Measurements from ENCODE around the gene LRRIQ4. TPM values are rescaled to one million over a fixed set of nuclear protein-coding genes. Genes with fewer than 3 reads are reported as not detected.
A peak's percentile ranks its signal among the peaks of the same experiment; 100 is the strongest.

LRRIQ4 gene
- total RNA-seq, 1 experiment from 2014 or later: not detected

DNA sequence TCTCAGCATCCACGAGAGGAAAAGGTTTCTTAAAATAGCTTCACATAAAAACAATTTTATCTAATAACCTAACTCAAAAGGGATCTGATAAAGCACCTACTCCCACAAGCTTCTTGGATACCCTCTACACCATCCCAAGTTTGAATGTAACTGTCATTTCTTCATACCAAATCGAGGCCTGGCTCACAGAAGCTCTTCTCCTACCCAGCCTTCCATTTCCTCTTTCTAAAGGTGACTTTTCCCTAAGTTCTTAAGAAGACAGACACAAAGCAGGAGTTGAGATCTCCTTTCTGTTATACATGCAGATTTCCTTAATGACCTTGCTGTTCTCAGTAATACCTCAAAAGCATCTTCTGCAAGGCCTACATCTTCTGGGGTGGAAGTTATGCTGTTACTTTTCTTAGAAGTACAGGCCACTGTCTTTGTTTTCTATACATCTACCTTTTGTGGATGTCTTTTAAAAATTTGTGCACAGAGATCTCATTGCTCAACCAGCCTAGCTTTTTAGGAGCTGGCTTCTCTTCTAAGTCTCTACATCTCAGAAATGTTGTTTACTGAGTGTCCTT is 3.4 kb upstream of the LRRIQ4 start:
- no peak for DNase-seq (ENCODE audit: low read depth)

DNA sequence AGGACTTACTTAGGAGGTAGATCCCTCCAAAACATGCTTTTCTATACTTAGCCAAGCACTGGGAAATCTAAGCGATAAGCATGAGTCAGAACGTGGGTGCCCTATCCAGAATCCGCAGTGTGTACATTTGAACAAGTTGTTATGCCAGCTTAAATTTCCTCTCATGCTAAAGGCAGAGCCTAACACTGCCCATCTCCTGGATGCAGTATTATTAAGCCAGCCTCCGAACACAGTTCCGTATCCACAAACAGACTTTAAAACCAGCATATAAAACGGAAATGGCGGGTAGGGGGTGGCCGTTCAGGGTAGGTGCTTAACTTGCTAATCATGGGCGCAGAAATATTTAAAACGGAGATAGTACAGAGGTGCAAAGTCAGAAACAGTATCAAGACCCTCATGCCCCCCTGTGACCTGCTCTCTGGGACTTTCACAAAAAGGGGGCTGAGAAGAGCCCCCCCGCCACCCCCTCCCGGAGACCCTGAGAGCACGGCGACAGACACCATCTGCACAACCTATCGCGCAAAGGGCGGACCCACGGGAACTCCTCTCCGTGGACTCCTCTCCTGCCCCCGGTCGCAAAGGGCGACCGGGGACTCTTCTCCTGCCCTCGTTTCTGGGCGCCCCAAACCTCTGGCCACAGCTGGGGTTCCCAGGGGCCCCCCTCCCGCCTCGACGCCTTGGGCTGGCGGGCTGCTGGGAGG is 889 bp upstream of the LRRIQ4 start:
- peak; percentile 78 for DNase-seq (ENCODE audit: low read depth)

DNA sequence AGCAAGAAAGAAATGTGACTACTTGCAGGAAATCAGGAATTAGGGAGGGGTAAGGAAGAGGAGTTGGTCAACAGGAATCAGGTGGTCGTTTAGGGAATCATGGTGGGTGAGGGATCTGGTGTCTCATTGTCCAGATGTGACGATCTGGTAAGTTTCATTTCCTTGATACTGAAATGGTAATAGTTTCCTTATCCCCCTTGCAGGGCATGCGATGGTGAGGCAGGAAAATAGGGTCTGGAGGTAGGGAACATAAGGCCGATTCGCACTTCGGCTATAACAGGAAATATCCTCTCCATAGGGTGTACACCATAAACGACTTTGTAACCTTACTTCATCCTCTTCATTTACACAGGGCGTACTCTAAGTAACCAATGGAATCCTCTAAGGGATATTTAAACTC is 608 bp downstream of the LRRIQ4 start:
- peak; percentile 4 for DNase-seq (ENCODE audit: low read depth)

DNA sequence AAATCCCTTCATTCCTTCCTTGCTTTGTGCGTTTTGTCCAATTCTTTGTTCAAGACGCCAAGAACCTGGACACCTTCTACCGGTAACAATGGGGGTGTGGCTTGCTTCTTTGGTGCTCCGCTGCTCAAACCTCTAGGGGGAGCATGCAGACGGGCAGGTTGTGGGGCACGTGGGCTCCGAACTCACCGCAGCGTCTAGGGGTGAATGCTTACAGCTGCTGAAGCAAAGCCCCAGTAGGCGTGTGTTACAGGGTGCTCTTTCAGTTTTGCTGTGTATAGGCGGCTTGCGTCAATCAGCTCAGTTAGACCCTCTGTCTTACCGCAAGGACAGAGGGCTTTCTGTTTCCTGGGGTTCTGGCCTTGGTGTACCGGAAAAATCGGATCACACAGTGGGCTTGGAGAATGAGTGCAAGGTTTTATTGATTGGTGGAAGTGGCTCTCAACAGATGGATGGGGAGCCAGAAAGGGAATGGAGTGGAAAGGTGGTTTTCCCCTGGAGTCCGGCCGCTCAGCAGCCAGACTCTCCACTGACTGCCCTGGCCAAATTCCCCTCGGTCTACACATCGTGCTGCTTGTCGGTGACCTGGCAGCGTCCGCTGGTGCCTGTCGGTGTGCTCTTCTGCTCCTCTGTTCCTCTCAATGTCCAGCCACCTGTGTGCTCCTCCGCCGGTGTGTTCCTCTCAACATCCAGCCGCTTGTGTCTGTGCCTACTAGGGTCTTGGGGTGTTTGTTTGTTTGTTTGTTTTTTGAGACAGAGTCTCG is 1.3 kb downstream of the LRRIQ4 start:
- peak; percentile 49 for DNase-seq (ENCODE audit: low read depth)

DNA sequence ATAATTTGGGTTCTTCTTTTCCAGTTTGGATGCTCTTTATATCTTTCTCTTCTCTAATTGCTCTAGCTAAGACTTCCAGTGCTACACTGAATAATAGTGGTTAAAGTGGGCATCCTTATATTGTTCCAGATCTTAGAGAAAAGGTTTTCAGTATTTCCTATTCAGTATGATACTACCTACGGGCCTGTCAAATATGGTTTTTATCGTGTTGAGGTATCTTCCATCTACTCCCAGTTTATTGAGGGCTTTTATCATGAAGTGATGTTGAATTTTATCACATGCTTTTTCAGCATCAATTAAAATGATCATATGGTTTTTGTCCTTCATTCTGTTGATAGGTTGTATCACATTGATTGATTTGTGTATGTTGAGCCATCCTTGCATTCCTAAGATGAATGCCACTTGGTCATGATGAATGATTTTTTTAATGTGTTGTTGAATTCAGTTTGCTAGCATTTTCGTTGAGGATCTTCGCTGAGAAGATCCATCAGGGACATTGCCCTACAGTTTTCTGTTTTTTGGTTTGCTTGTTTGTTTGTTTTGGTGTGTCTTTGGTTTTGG is 3.0 kb downstream of the LRRIQ4 start:
- DNase-seq (ENCODE audit: low read depth): no peak

DNA sequence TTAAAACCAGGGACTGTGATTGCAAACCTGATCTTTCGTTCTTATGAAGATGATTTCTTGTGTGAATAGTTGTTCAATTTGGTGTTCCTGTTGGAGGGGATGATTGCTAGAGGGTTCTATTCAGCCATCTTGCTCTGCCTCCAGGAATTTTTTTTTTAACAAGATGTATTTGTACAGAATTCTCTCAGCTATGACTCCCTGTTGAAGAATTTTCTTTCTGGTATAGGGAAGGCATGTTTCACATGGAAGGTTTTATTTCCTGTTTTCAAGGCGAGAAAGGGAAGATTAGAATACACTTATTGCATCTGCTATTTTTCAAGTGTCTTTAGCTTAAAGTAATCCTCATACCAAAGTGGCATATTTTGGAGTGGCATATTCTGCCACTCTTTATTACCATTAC is 5.6 kb downstream of the LRRIQ4 start:
- DNase-seq (ENCODE audit: low read depth): no peak

DNA sequence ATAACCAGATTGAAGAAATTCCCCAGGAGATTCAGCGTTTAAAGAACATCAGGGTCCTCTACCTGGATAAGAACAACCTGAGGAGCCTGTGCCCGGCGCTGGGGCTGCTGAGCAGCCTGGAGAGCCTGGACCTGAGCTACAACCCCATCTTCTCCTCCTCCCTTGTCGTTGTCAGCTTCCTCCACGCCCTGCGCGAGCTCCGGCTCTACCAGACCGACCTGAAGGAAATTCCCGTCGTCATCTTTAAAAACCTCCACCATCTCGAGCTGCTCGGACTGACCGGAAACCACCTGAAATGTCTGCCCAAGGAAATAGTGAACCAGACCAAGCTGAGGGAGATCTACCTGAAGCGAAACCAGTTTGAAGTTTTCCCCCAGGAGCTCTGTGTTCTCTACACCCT is 9.4 kb downstream of the LRRIQ4 start:
- DNase-seq (ENCODE audit: low read depth): no peak

DNA sequence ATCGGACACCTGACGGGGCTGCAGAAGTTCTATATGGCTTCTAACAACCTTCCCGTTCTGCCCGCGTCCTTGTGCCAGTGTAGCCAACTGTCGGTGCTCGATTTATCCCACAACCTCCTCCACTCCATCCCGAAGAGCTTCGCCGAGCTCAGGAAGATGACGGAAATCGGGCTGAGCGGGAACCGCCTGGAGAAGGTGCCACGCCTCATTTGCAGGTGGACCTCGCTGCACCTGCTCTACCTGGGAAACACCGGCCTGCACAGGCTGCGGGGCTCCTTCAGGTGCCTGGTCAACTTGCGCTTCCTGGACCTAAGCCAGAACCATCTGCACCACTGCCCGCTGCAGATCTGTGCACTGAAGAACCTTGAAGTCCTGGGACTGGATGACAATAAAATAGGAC is 9.9 kb downstream of the LRRIQ4 start:
- no peak for DNase-seq (ENCODE audit: low read depth)

DNA sequence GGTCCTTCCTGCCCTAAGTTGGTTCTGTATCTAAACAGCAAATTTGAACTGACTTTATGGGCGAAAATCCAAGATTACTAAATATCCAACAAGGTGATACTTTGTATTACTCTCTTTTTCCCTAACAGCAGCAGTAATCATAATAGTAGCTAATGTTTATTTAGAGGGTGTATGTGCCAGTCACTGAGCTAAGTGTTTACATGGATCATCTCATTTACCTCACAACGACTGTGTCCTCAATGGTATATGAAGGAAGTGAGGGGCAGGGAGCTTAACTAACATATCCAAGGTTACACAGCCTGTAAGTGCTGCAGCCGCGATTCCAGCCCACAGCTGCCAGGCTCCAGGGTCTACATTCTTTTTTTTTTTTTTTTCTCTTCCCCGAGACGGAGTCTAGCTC is 10.3 kb downstream of the LRRIQ4 start:
- no peak for DNase-seq (ENCODE audit: low read depth)

DNA sequence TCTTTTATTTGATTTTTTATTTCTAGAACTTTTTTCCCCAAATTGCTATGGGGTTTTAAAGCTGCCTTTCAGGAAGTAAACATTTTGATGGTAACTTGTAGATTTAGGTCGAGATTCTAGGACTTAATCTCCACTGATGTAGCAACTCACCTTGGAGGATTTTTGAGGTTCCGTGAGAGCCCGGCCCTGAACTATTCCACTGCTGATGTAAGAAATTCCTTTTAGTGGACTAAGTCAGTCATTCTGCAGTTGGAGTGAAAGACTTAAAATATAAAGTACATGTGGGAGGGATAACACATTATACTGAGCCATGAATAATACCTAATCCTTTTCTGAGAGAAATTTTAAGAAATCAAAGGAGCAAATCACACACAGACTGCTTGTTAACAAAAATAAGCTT is 12.6 kb downstream of the LRRIQ4 start:
- DNase-seq (ENCODE audit: low read depth): no peak

DNA sequence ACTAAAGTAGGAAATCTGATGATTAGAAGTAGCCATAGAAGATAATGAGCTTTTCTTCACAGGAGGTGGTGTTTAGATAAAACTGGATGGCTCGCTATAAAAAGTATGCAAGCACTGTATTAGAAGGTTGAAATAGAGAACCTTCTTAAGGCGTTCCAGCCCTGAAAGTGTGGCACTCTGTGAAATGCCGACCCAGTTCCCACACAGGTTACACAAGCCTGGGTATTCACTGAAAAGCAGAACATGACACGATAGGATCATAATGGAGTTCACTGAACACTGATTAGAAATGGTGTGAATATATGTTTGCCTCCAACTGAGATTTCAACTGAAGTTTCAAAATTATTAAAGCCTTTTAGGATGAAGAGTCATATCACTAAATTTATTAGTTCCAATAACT is 15.0 kb downstream of the LRRIQ4 start:
- no peak for DNase-seq (ENCODE audit: low read depth)

DNA sequence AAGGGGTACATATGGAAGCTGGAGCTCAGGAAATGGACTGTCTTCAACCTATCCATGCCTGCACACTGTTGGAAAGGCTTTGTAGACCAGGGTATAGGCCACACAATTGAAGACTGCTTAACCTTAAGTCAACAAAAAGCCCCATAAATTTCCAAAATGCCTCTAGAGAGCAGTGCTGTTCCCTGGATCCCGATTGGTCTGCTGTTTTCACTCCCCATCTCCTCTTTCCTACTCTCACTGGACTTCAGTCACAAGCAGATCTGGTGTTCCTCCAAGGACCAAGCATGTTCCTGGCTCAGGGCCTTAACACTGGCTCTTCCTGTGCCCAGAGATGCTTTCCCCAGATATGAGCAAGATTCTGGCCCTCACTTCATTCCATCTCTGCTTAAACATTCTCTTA is 22.9 kb downstream of the LRRIQ4 start:
- no peak for DNase-seq (ENCODE audit: low read depth)

DNA sequence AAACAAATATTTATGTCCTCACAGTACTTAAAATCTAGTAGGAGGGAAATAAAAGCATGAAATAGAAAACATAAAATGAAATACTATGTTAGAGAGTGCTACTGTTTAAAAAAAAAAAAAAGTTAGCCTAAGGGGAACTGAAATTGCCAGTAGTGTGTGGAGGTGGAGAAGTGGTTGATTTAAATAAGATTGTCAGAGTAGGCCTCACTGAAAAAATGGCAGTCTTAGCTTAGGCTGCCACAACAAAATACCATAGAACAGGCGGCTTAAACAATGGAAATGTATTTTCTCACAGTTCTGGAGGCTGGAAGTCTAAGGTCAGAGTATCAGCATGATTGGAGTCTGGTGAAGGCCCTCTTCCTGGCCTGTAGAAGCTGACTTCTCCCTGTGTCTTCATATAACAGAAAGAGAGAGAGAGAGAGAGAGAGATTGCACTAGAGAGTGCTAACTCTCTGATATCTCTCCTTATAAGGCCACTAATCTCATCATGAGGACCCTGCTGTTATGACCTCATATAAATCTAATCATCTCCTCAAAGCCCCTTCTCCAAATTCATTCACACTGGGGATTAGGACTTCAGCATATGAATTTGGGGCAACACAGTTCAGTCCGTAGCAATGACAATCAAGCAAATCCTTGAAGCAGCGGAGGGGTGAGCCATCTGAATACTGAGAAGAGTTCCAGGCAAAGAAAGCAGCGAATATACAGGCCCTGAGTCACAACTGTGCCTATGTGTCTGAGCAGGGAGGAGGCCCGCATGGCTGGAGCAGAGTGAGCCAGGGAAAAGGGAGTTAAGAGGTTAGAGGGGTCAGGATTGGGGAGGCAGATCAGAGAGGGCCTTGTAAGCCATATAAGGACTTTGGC is 23.6 kb downstream of the LRRIQ4 start:
- DNase-seq (ENCODE audit: low read depth): no peak

DNA sequence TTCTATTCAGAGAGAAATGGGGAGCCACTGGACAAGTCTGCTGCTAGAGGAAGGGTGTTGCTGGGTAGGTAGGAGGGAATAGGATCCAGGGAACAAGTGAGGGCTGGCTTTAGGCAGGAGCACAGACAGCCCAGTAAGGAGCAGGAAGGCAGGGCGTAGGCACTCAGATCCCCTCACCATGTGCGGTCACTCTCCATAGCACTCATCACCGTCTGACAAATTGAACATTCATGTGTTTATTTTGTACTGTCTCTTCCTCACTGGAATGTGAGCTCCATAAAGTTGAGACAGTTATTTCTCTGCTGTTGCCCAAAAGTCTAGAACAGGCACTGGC is 24.2 kb downstream of the LRRIQ4 start:
- DNase-seq (ENCODE audit: low read depth): no peak

DNA sequence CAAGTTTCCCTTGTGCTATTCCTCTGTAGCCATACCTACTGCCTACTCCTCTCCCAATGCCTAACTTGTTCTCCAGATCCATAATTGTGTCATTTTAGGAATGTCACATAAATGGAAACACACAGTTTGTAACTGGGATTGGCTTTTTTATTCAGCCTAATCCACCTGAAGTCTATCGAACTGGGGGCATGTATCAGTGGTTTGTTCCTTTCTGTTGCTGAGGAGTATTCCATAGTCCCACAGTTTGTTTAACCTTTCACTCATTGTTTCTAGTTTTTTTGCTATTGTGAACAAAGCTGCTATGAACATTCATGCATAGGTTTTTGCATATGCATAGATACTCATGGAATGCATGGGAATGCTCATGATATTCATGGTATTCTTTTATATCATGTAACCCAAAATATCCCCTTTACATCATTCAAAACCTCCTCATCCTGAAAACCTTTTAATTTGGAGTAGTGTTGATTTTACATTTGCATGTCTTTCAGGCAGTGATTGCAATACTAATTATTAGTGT is 25.9 kb downstream of the LRRIQ4 start:
- no peak for DNase-seq (ENCODE audit: low read depth)

DNA sequence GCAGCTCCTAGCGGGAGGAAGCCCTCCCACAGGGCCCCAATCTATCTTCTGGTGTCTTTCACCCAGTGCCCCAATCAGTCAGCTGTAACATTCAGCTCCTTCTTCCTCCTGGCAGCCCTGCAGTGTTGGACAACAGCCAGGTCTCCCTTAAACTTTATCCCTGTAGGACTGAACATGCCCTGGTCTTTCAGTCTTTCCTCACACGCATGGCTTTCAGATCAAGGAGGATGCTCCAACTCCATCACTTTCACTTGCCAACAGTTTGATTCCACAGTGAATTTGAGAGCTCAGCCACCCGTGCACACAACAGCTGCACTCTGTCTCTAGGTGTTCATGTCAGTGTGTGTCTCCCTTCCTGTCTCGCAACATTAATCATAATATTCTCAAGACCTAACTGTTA is 28.5 kb downstream of the LRRIQ4 start:
- DNase-seq (ENCODE audit: low read depth): no peak

DNA sequence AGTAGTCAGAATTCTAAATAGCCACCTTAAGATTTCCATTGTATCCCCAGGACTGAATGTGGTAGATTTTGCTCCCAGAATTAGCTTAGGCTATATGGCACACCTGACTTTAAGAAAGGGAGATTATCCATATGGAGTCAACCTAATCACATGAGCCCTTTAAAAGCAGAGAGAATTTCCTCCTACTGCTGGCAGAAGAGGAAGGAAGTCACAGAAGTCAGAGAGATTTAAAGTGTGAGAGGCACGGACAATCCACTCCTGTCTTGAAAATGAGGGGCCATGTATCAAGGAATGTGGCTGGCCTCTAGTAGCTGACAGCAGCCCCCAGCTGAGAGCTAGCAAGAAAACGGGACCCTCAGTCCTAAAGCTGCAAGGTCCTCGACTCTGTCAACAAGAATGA is 30.3 kb downstream of the LRRIQ4 start:
- no peak for DNase-seq (ENCODE audit: low read depth)

DNA sequence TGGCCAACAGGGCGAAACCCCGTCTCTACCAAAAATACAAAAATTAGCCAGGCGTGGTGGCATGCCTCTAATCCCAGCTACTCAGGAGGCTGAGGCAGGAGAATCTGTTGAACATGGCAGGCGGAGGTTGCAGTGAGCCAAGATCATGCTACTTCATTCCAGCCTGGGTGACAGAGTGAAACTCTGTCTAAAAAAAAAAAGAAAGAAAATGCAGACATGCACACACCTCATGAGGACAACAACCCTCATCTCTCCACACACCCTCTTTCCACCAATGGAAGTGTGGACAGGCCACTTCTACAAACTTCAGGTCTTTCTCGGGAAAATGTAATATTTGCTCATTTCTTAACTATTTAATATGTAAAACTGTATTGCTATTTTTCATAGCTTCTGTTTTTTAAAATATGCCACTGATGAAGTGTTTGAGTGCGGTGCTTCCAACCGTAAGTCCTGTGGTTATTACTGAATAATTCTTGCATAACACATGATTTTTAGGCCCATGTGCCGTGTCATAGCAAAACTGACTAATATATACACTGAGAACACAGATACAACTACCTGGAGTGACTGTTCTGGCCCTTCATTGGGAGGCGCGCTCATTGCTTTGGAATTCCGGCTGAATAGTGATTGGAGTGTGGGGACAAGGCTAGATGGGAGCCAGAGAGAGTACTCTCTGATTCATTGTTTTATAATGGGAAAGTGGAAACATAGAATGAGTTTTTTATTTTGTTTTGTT is 34.0 kb downstream of the LRRIQ4 start:
- peak; percentile 36 for DNase-seq (ENCODE audit: low read depth)

DNA sequence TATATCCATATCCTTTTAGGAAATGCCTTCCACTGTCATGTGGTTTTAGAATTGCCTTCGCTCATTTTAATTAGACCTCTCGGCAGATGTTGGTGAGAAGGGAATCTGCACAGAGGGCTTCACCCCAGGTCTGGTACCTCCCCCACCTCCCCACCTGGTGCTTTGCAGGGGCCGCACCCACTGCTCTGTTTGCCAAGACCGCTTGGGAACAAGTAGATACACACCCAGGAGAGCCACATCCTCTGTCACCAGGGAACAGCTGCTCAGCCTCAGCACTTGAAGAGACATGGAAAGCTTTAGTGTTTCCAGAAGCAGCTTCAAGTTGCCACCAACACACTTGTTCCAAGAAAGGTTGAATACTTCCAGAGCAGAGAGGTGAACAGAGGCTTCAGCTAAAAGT is 35.2 kb downstream of the LRRIQ4 start:
- DNase-seq (ENCODE audit: low read depth): no peak

DNA sequence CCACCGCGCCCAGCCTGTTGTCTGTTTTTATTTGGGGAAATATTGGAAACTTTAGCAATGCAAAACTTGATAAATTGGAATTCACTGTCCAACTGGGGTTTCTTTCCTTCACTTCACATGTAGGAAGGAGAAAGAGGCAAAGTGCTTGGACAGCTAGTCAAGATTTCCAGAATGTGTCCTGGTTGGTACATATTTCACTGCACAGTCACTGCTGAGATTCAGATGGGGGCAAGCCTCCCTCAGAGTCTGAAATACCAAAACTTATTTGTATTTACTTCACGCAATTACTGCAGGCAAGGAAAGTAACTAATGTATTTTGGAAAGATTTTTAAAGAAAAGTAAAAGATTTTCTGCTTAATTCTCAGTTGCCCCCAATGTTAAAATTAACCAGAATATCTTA is 36.1 kb downstream of the LRRIQ4 start:
- no peak for DNase-seq (ENCODE audit: low read depth)

DNA sequence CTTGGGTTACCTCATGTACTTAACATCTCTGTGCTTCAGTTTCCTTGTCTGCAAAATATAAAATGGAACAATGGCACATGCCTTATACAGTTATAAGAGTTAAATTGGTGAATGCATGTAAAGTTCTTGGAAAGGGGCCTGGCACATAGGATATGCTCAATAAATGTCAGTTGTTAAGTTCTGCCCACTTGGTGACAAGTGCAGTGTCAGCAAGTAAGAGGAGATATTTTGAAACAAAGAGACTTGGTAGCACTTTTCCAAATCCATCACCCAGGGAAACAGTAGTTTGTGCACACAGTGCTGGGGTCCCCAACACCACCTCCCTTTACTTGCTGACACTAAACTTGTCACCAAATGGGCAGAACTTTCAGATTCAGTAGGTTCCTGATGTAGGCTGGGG is 37.9 kb downstream of the LRRIQ4 start:
- DNase-seq (ENCODE audit: low read depth): no peak

Measured in RPMI7951 (cell line).